ES-I3 (cell line): Measurements from ENCODE around the gene DSCAML1.

Source experiments
- H3K36me3 ChIP-seq: 2 replicates; pipeline ENCODE4 v1.6.1; 2013; ENCODE audit warnings: mild to moderate bottlenecking, low read length, control low read depth, moderate library complexity; ENCODE audit not compliant: insufficient read depth
- H3K4me1 ChIP-seq: 2 replicates; pipeline ENCODE4 v1.6.1; 2013; ENCODE audit warnings: mild to moderate bottlenecking, control low read depth, low read length; ENCODE audit not compliant: insufficient read depth
- H3K9ac ChIP-seq: 2 replicates; pipeline ENCODE4 v1.6.1; 2013; ENCODE audit warnings: low read depth, mild to moderate bottlenecking, low read length, moderate library complexity
- H3K9me3 ChIP-seq: 2 replicates; pipeline ENCODE4 v1.6.1; 2013; ENCODE audit warnings: mild to moderate bottlenecking, low read length, moderate library complexity; ENCODE audit not compliant: control insufficient read depth, insufficient read depth

Gene DSCAML1

DNA sequence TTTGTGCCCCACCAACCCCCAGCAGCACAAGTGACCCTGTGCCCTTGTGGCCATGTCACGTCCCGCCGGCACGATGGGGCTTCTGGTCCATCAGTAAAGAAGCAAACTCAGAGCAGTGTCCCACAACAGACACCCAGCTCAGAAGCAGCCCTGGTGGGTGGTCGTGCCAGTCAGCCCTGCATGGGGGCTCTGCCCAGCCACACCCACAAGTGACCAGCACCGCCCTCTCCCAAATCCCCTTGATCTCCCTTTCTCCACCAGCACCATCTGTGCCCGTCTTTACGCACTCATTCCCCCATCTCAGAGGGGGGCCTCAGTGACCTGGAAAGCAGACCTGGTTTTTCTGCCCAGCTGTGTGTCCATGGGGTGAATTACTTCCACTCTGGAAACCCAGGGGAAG, 149.1 kb downstream of the DSCAML1 start:
- Histone ChIP-seq H3K9ac (no peak overlapping the region), H3K36me3 (no peaks in the 10 kb centered on the region), H3K4me1 (no peaks in the 10 kb centered on the region), H3K9me3 (no peaks in the 10 kb centered on the region)

DNA sequence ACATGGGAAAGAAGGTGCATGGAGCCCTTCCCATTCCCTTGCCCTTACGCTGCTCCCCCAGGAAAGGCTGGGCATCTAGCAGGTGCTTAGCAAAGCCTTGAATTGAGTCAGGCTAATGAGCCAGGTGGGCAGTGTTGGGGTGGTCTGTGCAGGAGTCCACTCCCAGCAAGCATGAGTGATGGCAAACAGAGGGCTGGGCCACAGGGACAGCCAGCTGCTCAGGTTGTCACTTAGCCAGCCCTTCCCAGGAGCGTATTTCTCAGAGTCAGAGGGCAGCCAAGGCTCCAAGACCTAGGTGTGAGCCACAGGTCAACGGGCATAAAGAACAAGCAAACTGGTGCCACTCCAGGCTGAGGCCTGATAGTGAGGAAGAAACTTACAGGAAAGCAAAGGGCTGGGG, 149.8 kb downstream of the DSCAML1 start:
- no peak overlapping the region for H3K9ac ChIP-seq
- no peaks in the 10 kb centered on the region for H3K4me1 ChIP-seq
- H3K9me3 ChIP-seq = no peaks in the 10 kb centered on the region
- no peaks in the 10 kb centered on the region for H3K36me3 ChIP-seq

DNA sequence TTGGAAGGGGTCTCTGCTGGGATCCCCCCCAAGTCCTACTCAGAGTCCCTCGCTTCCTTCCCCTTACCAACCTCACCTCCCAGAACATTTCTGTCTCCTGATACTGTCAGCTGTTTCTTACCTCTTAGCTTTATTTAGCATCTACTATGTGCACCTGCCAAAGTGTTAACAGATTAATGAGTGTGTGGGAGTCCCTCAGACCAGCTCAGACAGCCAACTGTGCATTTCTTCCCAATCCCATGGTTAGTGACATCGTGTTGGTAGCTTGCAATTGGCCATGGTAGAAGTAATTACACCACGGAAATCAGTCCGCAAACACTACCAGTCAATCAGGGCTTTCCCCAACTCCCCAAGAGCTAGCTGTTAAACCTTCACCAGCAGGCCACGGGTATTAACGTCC, 150.6 kb downstream of the DSCAML1 start:
- Histone ChIP-seq H3K9ac (no peak overlapping the region), H3K36me3 (no peaks in the 10 kb centered on the region), H3K9me3 (no peaks in the 10 kb centered on the region), H3K4me1 (no peaks in the 10 kb centered on the region)

DNA sequence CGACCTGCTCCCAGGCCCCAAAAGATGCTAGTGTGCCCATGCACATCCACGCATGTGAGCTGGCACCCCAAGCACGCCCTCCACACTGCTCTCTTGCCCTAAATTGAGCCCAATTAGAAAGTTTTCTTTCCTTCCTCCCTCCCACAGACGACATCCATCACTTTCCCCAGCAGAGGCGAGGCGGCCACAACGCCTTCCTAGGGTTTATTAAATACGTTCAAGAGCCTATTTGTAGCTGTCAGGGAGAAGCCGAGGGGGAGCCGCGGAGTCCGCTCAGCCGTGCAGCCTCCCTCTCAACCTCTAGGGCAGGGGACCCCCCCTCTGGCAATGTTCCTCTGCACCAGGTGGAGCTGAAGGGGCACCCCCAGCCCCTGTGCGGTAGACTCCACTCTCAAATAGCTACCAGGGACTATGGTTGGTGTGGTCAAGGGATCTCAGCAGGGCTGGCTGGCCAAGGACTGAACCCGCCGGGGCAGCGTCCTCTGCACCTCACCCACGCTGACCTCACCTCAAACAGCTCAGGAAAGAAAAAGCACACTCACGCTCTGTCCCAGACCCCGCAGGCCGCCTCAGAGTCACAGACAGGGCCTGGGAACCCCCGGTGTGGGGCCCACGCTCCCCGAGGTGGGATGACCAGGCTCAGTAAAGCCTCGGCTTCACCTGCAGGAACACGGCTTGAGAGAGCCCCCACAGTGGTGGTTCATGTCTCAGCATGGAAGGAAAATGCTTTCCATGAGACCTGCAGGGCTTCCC, 152.4 kb downstream of the DSCAML1 start:
- no peak overlapping the region for H3K9ac ChIP-seq
- no peaks in the 10 kb centered on the region for H3K4me1 ChIP-seq
- no peaks in the 10 kb centered on the region for H3K9me3 ChIP-seq
- no peaks in the 10 kb centered on the region for H3K36me3 ChIP-seq

DNA sequence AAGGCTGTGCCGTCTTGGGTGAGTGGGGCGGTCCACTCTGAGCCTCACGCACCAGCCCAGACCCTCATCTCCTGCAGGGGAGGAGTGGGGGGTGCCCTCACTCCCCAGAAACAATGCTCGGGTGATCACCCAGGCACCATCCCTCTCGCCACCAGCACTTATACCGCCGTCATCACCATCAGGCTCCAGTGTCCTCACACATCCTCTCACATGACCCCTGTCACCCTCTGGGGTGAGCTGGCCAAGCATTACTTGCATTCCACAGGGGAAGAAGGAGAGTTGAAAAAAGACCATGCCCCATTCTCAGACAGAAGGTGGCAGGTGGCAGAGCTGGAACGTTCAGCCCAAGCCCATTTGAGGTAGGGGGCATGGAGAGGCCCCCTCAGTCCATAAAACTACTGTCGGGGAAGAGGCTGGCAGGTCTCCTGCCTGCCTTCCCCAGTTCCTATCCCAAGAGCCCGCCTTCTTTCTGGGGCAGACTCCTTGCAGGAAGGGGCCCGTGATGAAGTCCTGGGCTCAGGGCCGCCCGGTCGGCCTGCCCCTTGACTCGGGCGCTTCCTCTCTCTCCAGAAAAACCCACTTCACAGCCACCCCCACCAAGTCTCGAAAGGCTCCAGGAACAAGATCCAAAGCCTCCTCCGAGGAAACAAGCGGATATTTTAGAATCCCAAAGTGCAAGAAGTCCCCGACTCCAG, 153.3 kb downstream of the DSCAML1 start:
- H3K4me1 ChIP-seq = no peaks in the 10 kb centered on the region
- H3K36me3 ChIP-seq = no peaks in the 10 kb centered on the region
- H3K9me3 ChIP-seq = no peaks in the 10 kb centered on the region
- H3K9ac ChIP-seq = no peak overlapping the region

DNA sequence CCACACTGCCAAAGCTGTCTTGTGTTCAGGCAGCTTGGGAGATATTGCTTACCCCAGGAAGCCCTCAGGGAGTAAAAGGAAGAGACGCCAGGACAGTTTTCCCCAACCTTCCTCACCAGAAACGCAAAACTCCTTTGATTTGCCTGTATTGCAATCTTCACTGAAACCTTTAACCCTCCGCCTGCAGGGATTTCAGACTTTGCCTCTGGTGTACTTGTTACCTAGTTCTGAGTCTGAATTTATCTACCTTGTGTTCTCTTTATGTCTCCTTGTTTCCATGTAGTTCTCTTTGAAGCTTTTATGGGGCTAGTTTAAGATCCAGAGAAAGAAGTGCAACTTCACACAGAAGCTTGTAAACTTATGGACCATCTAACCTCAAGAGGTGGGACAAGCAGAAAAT, 154.2 kb downstream of the DSCAML1 start:
- no peaks in the 10 kb centered on the region for H3K4me1 ChIP-seq
- H3K36me3 ChIP-seq = no peaks in the 10 kb centered on the region
- H3K9me3 ChIP-seq = no peaks in the 10 kb centered on the region
- H3K9ac ChIP-seq = no peak overlapping the region

DNA sequence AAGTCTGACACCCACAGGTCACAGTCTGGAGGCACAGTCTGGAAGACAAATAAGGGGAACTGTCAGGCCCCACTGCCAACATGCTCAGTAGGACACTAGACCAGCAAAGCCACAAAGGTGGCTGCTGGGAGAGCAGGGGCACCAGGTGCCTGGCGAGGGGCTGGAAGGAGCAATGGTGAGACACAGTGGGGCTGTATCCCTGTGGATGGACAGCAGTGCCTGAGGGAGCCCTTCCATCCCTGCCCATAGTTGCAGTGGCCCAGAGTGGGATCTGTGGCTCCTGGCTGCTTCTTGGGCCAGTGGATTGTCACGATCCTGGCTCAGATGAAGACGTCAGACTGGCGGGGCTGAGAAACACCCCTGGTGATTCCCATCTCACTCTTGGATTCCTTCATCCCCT, 154.6 kb downstream of the DSCAML1 start:
- Histone ChIP-seq H3K36me3 (no peaks in the 10 kb centered on the region), H3K4me1 (no peaks in the 10 kb centered on the region), H3K9me3 (no peaks in the 10 kb centered on the region), H3K9ac (no peak overlapping the region)

DNA sequence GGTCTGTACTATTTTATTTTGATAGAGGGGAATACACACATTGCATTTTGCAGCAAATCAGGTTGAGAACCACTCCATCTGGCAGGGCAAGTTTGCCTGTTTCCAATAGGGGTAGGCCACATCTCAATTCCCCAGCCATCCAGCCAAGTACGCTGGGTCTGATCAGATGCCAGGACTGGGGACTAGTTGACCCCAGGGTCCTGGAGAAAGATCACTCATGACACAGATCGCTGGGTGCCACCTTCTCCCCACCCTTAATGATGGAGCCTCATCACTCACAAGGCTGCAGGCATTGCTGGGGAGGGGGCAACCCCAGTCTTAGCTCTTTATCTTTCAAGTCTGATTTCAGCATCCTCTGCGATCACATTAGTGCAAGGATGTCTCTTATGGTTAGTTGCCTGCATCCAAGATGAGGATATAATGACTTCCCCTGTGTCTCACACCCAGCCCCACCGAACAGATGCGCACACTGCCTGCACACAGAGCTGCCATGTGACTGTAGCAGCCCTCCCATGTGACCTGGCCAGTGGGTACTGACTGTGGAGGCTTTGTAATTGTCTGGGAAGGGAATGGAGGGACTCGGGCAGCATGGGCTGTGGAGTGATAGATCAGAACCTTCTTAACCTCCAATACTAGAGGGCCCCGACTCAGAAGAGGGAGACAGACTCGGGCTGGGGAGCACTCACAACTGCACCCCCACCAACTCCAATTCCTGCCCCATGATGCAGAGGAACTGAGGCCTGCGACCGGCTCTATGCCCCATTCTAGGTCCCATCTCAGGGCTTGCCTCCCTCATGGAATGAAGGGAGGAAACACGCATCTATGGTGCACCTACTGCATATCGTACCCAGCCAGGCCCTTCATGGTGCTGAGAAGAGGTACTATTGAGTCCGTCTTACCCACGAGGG, 155.8 kb downstream of the DSCAML1 start:
- Histone ChIP-seq H3K9me3 (no peaks in the 10 kb centered on the region), H3K9ac (no peak overlapping the region), H3K36me3 (no peaks in the 10 kb centered on the region), H3K4me1 (no peaks in the 10 kb centered on the region)

DNA sequence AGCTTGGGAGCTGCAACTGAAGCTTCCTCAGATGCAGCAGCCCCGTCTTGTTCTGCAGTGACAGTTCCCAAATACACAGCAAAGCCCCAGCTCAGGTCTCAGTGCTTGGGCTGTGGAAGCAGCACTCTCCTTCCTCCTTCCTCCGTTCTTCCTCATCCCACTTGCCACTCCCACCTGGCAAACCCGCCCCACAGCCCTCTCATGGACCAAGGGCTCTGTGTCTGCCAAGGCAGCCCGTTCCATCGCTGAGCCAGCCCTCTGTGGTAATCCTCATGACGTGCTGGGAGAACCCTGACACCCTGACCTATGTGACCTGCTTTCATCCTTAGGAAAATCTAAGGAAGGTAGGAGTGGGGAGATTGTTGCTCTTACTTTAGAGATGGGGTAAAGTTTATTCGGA, 157.0 kb downstream of the DSCAML1 start:
- H3K36me3 ChIP-seq = no peaks in the 10 kb centered on the region
- no peaks in the 10 kb centered on the region for H3K9me3 ChIP-seq
- H3K9ac ChIP-seq = no peak overlapping the region
- peaks cover 10% of the 10 kb centered on the region; the same call in 1 of the 2 replicates for H3K4me1 ChIP-seq

DNA sequence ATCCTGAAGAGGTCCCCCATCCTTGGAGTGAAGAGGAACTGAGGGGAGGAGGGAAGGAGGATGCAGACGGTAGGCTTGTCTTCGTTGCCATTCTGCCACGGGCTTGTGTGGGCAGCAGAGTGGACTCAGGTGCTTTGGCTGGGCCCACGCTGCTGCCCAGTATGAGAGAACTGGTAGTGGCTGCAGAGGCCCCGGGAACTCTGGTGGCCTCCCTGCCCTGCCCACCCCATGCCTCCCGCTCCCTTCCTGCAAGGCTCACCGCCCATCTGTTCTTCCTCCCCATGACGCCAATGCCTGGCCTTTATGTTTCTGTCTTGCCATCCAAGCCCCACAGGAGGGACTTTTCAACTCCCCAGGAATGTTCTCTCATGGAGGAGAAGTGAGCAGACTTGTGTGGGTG, 157.4 kb downstream of the DSCAML1 start:
- Histone ChIP-seq H3K9ac (no peak overlapping the region), H3K4me1 (peaks cover 10% of the 10 kb centered on the region; the same call in 1 of the 2 replicates), H3K36me3 (no peaks in the 10 kb centered on the region), H3K9me3 (no peaks in the 10 kb centered on the region)

DNA sequence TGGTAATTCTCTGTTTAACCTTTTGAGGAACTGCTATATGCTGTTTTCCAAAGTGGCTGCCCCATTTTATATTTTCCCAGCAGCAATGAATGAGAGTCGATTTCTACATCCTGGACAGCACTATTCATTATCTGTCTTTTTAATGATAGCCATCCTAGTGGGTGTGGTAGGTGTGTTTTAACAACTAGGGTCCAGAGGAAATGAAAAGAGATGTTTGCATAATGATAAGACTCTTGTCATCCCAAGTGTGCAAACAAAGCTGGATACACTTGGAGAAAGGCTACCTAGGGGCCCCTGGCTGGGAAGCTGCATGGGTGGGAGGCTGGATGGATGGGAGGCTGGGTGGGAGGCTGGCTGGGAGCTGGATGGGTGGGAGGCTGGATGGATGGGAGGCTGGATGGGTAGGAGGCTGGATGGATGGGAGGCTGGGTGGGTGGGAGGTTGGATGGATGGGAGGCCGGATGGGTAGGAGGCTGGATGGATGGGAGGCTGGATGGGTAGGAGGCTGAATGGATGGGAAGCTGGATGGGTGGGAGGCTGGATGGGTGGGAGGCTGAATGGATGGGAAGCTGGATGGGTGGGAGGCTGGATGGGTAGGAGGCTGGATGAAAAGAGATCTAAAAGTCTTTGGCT, 158.0 kb downstream of the DSCAML1 start:
- no peaks in the 10 kb centered on the region for H3K36me3 ChIP-seq
- H3K9ac ChIP-seq = no peak overlapping the region
- peaks cover 10% of the 10 kb centered on the region; the same call in 1 of the 2 replicates for H3K4me1 ChIP-seq
- H3K9me3 ChIP-seq = no peaks in the 10 kb centered on the region

DNA sequence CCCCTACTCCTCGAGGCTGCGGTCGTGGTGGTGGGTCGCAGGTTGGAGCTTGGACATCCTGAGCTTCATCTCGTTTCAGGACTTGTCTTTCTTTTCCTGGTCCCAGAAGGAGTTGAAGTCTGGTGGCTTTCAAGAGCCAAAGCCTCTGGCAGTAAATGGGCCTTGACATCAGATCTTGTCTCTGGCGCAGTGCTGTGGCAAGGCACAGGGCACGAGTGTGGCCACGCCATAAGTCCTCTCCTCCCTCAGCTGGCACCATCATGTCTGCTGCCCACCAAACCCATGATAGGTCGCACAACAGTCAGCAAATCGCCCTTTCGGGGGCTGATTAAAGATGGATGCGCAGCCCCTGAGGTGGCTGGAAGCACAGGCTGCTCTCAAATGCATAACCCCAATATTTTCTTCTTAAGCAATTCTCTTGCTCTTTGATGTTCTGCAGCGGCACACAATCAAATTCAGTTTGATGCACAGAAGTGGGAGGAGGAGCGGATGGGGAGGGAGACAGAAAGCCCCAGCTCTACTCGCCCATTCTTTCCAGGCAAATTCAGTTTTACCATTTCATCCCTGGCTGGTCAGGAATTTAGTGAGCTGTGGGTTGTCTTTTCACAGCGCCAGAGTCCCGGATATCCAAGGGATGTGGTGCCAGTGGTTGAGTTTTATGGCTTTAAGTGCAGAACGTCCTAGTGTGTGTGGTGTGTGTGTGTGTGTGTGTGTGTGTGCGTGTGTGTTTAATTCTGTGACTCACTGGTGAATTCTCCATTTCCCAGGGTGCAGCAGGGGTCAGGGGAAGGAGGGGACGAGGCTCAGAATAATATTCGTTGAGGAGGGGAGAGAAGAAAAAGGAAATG, 162.0 kb downstream of the DSCAML1 start:
- H3K9ac ChIP-seq = no peak overlapping the region
- H3K4me1 ChIP-seq = peaks cover 10% of the 10 kb centered on the region; the same call in 1 of the 2 replicates
- no peaks in the 10 kb centered on the region for H3K9me3 ChIP-seq
- H3K36me3 ChIP-seq = no peaks in the 10 kb centered on the region

DNA sequence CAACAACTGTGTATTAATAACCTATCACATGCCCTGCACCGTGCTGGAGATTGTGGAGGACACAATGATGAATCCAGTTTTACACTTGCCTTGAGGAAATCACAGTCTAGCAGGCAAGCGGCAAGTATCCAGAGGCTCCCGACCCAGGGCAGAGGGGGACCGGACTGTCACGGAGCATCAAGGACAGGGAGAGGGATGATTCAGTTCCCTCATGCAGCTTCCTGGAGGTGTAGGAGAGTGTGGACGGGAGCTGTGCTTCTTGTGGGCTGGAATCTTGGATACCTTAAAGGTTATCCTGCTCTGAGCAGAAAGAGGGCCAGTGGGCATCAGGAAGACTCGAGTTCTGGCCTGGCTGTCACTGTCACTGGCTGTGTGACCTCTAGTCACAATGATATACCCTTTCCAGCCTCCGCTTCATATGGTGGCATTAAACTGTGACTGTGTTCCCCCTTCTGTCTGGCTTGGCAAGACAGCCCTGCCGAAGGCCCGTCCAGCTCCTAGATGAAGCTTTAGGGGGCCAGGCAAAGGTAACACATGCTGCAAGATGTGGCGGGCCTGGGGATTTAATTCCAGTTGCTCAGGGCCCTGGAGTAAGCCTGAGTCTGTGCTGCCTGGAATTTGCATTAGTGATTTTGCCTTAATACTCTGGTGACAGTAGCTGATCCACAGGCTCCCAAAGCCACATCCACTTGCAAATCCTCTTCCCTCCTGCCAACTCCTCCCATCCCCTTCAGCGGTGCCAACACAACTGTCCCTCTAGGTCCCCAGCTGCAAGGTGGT, 162.8 kb downstream of the DSCAML1 start:
- H3K4me1 ChIP-seq = peaks cover 10% of the 10 kb centered on the region; the same call in 1 of the 2 replicates
- H3K9ac ChIP-seq = no peak overlapping the region
- H3K36me3 ChIP-seq = no peaks in the 10 kb centered on the region
- no peaks in the 10 kb centered on the region for H3K9me3 ChIP-seq
